AG09309 (cell line): ENCODE measurements around the gene RAX2.
A peak's percentile ranks its signal among the peaks of the same experiment; 100 is the strongest.

Source experiments
- DNase-seq: peaks from one replicate; pipeline ENCODE4 v3.0.0-alpha.2; 2010; ENCODE audit warnings: low read depth
- H3K4me3 ChIP-seq: 2 replicates; pipeline ENCODE4 v1.5.1; 2011; ENCODE audit warnings: mild to moderate bottlenecking, low read depth, low read length, moderate library complexity; ENCODE audit not compliant: control insufficient read depth
- CTCF ChIP-seq: IDR thresholded peaks from 2 replicates; pipeline ENCODE4 v1.5.1; 2011; ENCODE audit warnings: mild to moderate bottlenecking, low read depth, low read length, inconsistent platforms; ENCODE audit not compliant: insufficient read depth, control insufficient read depth; ENCODE audit errors: missing control alignments

Gene RAX2

GRCh38 chr19:3771906-3772455, at the start of gene RAX2:
Gene RAX2 (minus strand): TSS chr19:3772228. CDS start chr19:3771742, 486 bp downstream.
- H3K4me3 ChIP-seq, result no peak within 1 kb of the TSS
- no peak for DNase-seq
- TF ChIP-seq CTCF, result no peak

- no peak overlapping the region for H3K4me3 ChIP-seq
- no peak for TF ChIP-seq CTCF
- DNase-seq, result no peak
Observed at GRCh38 chr19:3821156-3821555, 49.1 kb upstream of the RAX2 start.

- no peak for TF ChIP-seq CTCF
- H3K4me3 ChIP-seq, result no peak overlapping the region
- no peak for DNase-seq
Observed at GRCh38 chr19:3819989-3820388, 48.0 kb upstream of the RAX2 start.

GRCh38 chr19:3818918-3819317, 46.9 kb upstream of the RAX2 start:
- no peak for DNase-seq
- no peak for TF ChIP-seq CTCF
- H3K4me3 ChIP-seq, result no peak overlapping the region

GRCh38 chr19:3818466-3818865, 46.4 kb upstream of the RAX2 start:
- no peak overlapping the region for H3K4me3 ChIP-seq
- TF ChIP-seq CTCF, result no peak
- peak; percentile 13 for DNase-seq

GRCh38 chr19:3817761-3818160, 45.7 kb upstream of the RAX2 start:
- no peak for TF ChIP-seq CTCF

More at GRCh38 chr19:3817761-3818160, 45.7 kb upstream of the RAX2 start:
- no peak for DNase-seq
- no peak overlapping the region for H3K4me3 ChIP-seq
